Retinal pigment epithelial cell (primary cell): ENCODE data around the gene U2SURP.

Experiments used
- DNase-seq: peaks from one replicate; pipeline ENCODE4 v3.0.0-alpha.2; 2010; ENCODE audit warnings: low read depth
- H3K4me3 ChIP-seq: 2 replicates; pipeline ENCODE4 v1.5.1; 2011; ENCODE audit warnings: mild to moderate bottlenecking, low read length, control low read depth, moderate library complexity
- CTCF ChIP-seq: conservative IDR thresholded peaks from 2 replicates; pipeline ENCODE4 v1.5.1; 2011; ENCODE audit warnings: low read depth, low read length, control low read depth, inconsistent platforms

Gene U2SURP

GRCh38 chr3:143001369-143002082, at the start of gene U2SURP:
Gene U2SURP (plus strand): TSS chr3:143001570. CDS start chr3:143001629, 59 bp downstream.
- H3K4me3 ChIP-seq, result peak within 1 kb of the TSS; percentile 97
- DNase-seq, result peak; percentile 96
- TF ChIP-seq CTCF, result no peak

- no peak overlapping the region for H3K4me3 ChIP-seq
- no peak for DNase-seq
- no peak for TF ChIP-seq CTCF
These were observed 49.6 kb upstream of the U2SURP start for GRCh38 chr3:142951794-142952193.

GRCh38 chr3:142952272-142953193, 48.8 kb upstream of the U2SURP start:
- no peak for TF ChIP-seq CTCF
- H3K4me3 ChIP-seq, result no peak overlapping the region

GRCh38 chr3:142953443-142953842, 47.9 kb upstream of the U2SURP start:
- no peak for TF ChIP-seq CTCF
- H3K4me3 ChIP-seq, result no peak overlapping the region
- no peak for DNase-seq

More at GRCh38 chr3:142952272-142953193, 48.8 kb upstream of the U2SURP start:
- DNase-seq, result no peak

GRCh38 chr3:142958707-142959106, 42.7 kb upstream of the U2SURP start:
- no peak overlapping the region for H3K4me3 ChIP-seq
- DNase-seq, result peak; percentile 70
- TF ChIP-seq CTCF, result peak; percentile 10

- H3K4me3 ChIP-seq, result no peak overlapping the region
- no peak for DNase-seq
- TF ChIP-seq CTCF, result no peak
These were observed 41.0 kb upstream of the U2SURP start for GRCh38 chr3:142960322-142960850.
